ENCODE measurements around the gene ECHS1.
"Not testable (repeated sequence)": the region's sequence is repeated elsewhere in the genome, so short reads cannot be mapped to it uniquely, and the experiment has no call there.

The ECHS1 gene

GRCh38 chr10:133373174-133374090, at the start of gene ECHS1:
TSS of gene ECHS1 (minus strand) at chr10:133373354. CDS start at chr10:133373333, 21 bp downstream.
- DNase-seq, result peak; percentile 89

GRCh38 chr10:133422223-133422806, 49.2 kb upstream of the ECHS1 start:
- no peak for DNase-seq

GRCh38 chr10:133421336-133422222, 48.4 kb upstream of the ECHS1 start:
- DNase-seq, result no peak

- DNase-seq, result no peak
These were observed 47.4 kb upstream of the ECHS1 start for GRCh38 chr10:133420579-133420978.

GRCh38 chr10:133420028-133420427, 46.9 kb upstream of the ECHS1 start:
- no peak for DNase-seq

GRCh38 chr10:133419211-133419950, 46.2 kb upstream of the ECHS1 start:
- no peak for DNase-seq

- no peak for DNase-seq
These were observed 45.3 kb upstream of the ECHS1 start for GRCh38 chr10:133418289-133418993.

- no peak for DNase-seq
These were observed 42.6 kb upstream of the ECHS1 start for GRCh38 chr10:133415752-133416151.

- not testable (repeated sequence) for DNase-seq
These were observed 41.2 kb upstream of the ECHS1 start for GRCh38 chr10:133414401-133414800.

GRCh38 chr10:133412381-133412711, 39.2 kb upstream of the ECHS1 start:
- no peak for DNase-seq

- DNase-seq, result no peak
These were observed 38.6 kb upstream of the ECHS1 start for GRCh38 chr10:133411523-133412380.

GRCh38 chr10:133405844-133406527, 32.8 kb upstream of the ECHS1 start:
- no peak for DNase-seq

- DNase-seq, result peak; percentile 61
These were observed 32.1 kb upstream of the ECHS1 start for GRCh38 chr10:133405272-133405671.

- DNase-seq, result no peak
These were observed 30.6 kb upstream of the ECHS1 start for GRCh38 chr10:133403784-133404183.

GRCh38 chr10:133403359-133403758, 30.2 kb upstream of the ECHS1 start:
- DNase-seq, result no peak

GRCh38 chr10:133401981-133402725, 29.0 kb upstream of the ECHS1 start:
- no peak for DNase-seq

- no peak for DNase-seq
These were observed 28.3 kb upstream of the ECHS1 start for GRCh38 chr10:133401500-133401899.

- no peak for DNase-seq
These were observed 27.7 kb upstream of the ECHS1 start for GRCh38 chr10:133400624-133401424.

- DNase-seq, result no peak
These were observed 26.0 kb upstream of the ECHS1 start for GRCh38 chr10:133399123-133399601.

All from kidney glomerular epithelial cell (primary cell).